ENCODE measurements around the gene SLC9A8. TPM values are rescaled to one million over a fixed set of nuclear protein-coding genes. Genes with fewer than 3 reads are reported as not detected.

SLC9A8 gene
- total and polyA plus RNA-seq, 9 of the 15 experiments (the other 6 are each of a cell fraction or from before 2014, with no cell fraction given), result 0.56 to 9.7 (median 5.0) TPM

- TF ChIP-seq ZBTB40 (IDR thresholded peaks at IDR 0.05), result 0 out of 2 replicates have a peak, but pooled peaks have one; percentile 16
- no peak for TF ChIP-seq ZBTB40 (CRISPR knock-in tag; IDR thresholded peaks at IDR 0.05)
- TF ChIP-seq STAT5B (CRISPR knock-in tag; IDR thresholded peaks at IDR 0.05), result no peak
- 0 out of 2 replicates have a peak, but pooled peaks have one; percentile 47 for TF ChIP-seq ZNF766 (CRISPR knock-in tag; conservative IDR thresholded peaks at IDR 0.05)
- TF ChIP-seq XRCC5 (IDR thresholded peaks at IDR 0.05; ENCODE audit: low read depth, low read length), result peak; percentile 83; the same call in 1 of the 2 replicates
- TF ChIP-seq, protein P1, sequence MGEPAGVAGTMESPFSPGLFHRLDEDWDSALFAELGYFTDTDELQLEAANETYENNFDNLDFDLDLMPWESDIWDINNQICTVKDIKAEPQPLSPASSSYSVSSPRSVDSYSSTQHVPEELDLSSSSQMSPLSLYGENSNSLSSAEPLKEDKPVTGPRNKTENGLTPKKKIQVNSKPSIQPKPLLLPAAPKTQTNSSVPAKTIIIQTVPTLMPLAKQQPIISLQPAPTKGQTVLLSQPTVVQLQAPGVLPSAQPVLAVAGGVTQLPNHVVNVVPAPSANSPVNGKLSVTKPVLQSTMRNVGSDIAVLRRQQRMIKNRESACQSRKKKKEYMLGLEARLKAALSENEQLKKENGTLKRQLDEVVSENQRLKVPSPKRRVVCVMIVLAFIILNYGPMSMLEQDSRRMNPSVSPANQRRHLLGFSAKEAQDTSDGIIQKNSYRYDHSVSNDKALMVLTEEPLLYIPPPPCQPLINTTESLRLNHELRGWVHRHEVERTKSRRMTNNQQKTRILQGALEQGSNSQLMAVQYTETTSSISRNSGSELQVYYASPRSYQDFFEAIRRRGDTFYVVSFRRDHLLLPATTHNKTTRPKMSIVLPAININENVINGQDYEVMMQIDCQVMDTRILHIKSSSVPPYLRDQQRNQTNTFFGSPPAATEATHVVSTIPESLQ (CRISPR knock-in tag; IDR thresholded peaks at IDR 0.05), result no peak
- peak; percentile 74 for TF ChIP-seq SMC3 (conservative IDR thresholded peaks at IDR 0.05; ENCODE audit: insufficient read depth, low read depth, low read length)
- TF ChIP-seq, protein P2, sequence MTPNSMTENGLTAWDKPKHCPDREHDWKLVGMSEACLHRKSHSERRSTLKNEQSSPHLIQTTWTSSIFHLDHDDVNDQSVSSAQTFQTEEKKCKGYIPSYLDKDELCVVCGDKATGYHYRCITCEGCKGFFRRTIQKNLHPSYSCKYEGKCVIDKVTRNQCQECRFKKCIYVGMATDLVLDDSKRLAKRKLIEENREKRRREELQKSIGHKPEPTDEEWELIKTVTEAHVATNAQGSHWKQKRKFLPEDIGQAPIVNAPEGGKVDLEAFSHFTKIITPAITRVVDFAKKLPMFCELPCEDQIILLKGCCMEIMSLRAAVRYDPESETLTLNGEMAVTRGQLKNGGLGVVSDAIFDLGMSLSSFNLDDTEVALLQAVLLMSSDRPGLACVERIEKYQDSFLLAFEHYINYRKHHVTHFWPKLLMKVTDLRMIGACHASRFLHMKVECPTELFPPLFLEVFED (CRISPR knock-in tag; conservative IDR thresholded peaks at IDR 0.05), result no peak
- peak in 1 of 2 experiments; percentile 26; a peak in 1 of 4 replicates for TF ChIP-seq TRIM24 (IDR thresholded peaks at IDR 0.05)
- no peak for TF ChIP-seq XRCC3 (IDR thresholded peaks at IDR 0.05)
- peak; percentile 66 to 82 for TF ChIP-seq RAD21 (CRISPR knock-in tag; conservative IDR thresholded peaks at IDR 0.05 in 1 of 2, IDR thresholded peaks at IDR 0.05 in 1 of 2)
- 0 out of 2 replicates have a peak, but pooled peaks have one; percentile 23 for TF ChIP-seq TAL1 (IDR thresholded peaks at IDR 0.05)
- TF ChIP-seq ZNF253 (CRISPR knock-in tag; conservative IDR thresholded peaks at IDR 0.05), result no peak
- peak; percentile 44 for TF ChIP-seq BRD9 (IDR thresholded peaks at IDR 0.05; ENCODE audit: low read depth, partially characterized antibody)
- TF ChIP-seq SNRNP70 (optimal IDR thresholded peaks at IDR 0.05; ENCODE audit: low read depth, low read length), result no peak
- TF ChIP-seq KLF16 (IDR thresholded peaks at IDR 0.05), result peak; percentile 67
These were observed 115.9 kb downstream of the SLC9A8 start (continued) for GRCh38 chr20:49928411-49929141.

Measured in K562 (cell line).